MM.1S (cell line): ENCODE results near the gene PPP1R17.

Source experiments
- CTCF ChIP-seq: fragments of 300-600 bp; sonication (generic); IDR thresholded peaks from 2 replicates; pipeline ENCODE4 v1.5.1; 2016; ENCODE audit warnings: antibody characterized with exemption, low read length, mixed read lengths
- EZH2 ChIP-seq: fragments of 300-600 bp; sonication (generic); optimal IDR thresholded peaks from 2 replicates; pipeline ENCODE3; 2017; ENCODE audit warnings: low read depth, mild to moderate bottlenecking, antibody characterized with exemption, low read length, mixed read lengths

DNA sequence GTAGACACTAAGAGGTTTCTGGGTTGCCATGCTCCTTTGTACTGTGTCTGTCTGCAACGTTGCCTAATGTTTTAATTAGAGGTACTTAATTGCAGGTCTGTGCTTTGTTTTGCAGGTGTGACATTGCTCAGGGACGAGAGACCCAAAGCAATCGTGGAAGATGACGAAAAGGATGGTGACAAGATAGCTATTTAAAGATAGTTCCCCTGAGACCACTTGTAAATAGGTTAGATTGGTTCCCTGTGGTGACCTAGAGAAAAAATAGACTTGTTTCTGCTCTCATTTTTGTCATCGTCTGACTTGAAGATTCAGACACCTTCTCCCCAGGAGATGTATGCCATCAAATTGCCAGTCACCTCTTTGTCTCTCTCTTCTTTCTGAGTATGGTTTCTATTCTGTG is 20.1 kb downstream of the PPP1R17 start:
- no peak for TF ChIP-seq CTCF
- no peak for TF ChIP-seq EZH2
